ENCODE data around the gene PDILT. TPM values are rescaled to one million over a fixed set of nuclear protein-coding genes. Genes with fewer than 3 reads are reported as not detected.
"Not testable (repeated sequence)": the region's sequence is repeated elsewhere in the genome, so short reads cannot be mapped to it uniquely, and the experiment has no call there.

The PDILT gene
- not detected for total RNA-seq (ENCODE audit: unreplicated experiment)
- long read RNA-seq = 0 reads

- peaks cover 2% of the 10 kb centered on the region for H3K27me3 Mint-ChIP-seq (ENCODE audit: unreplicated experiment)
- H3K9me3 Mint-ChIP-seq (ENCODE audit: unreplicated experiment) = no peaks in the 10 kb centered on the region
Measured at GRCh38 chr16:20404637-20405036, at the start of gene PDILT. Gene PDILT, minus strand, starts transcription at chr16:20404737. Its CDS starts 5,437 bp downstream, at chr16:20399300.

DNA sequence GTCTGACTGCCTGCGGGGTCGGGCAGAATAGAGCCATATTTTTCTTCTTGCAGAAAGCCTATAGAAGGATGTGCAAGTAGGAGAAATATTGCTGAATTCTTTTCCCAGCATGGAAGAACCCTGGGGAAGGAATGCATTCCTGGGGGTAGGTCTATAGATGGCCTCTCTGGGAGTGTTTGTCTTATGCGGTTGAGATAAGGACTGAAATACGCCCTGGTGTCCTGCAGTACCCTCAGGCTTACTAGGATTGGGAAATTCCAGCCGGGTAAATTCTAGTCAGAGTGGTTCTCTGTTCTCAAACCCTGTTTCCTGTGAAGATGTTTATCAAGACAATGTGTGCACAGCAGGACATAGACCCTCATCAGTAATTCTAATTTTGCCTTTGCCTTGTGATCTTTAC, 49.1 kb upstream of the PDILT start:
- H3K27ac Mint-ChIP-seq (ENCODE audit: unreplicated experiment); H3K36me3 Mint-ChIP-seq (ENCODE audit: unreplicated experiment): not testable (repeated sequence)

More at GRCh38 chr16:20404637-20405036, at the start of gene PDILT:
- no peaks in the 10 kb centered on the region for H3K4me1 Mint-ChIP-seq (ENCODE audit: low read depth, unreplicated experiment)
- no peak for DNase-seq
- H3K27ac Mint-ChIP-seq (ENCODE audit: unreplicated experiment) = no peak within 1 kb of the TSS
- H3K4me3 Mint-ChIP-seq (ENCODE audit: unreplicated experiment) = no peak within 1 kb of the TSS
- no peak for TF ChIP-seq CTCF (IDR thresholded peaks at IDR 0.05; ENCODE audit: partially characterized antibody, unreplicated experiment)
- H3K36me3 Mint-ChIP-seq (ENCODE audit: unreplicated experiment) = no peaks in the 10 kb centered on the region

DNA sequence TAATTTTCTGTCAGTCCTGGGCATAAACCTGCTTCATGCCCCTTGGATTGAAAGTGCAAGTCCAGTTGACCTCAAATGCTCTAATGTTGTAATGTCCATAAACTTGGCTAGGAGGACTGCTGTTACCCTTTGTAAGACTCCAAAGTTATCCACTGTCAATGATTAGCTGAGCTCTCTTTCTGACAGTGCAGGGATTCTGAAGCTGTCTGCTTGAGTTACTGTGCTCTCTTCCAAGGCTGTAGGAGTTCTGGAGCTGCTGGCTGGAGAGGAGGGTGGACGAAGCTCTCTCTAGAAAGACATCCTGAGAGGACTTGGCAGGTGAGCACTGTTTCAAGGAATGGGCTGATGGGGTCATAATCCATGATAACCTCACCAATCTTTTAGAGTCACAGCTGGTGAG, 46.8 kb upstream of the PDILT start, which contains the start of gene ACSM2A:
Gene ACSM2A (plus strand): TSS at position 158 of the 400 bp plus-strand sequence. CDS start 8,594 bp downstream, outside the sequence.
- DNase-seq; H3K27ac Mint-ChIP-seq (ENCODE audit: unreplicated experiment); H3K4me3 Mint-ChIP-seq (ENCODE audit: unreplicated experiment); H3K36me3 Mint-ChIP-seq (ENCODE audit: unreplicated experiment); H3K27me3 Mint-ChIP-seq (ENCODE audit: unreplicated experiment); H3K9me3 Mint-ChIP-seq (ENCODE audit: unreplicated experiment); H3K4me1 Mint-ChIP-seq (ENCODE audit: low read depth, unreplicated experiment): not testable (repeated sequence)

More for the DNA sequence above, 49.1 kb upstream of the PDILT start:
- not testable (repeated sequence) for H3K4me1 Mint-ChIP-seq (ENCODE audit: low read depth, unreplicated experiment); H3K9me3 Mint-ChIP-seq (ENCODE audit: unreplicated experiment); DNase-seq; H3K4me3 Mint-ChIP-seq (ENCODE audit: unreplicated experiment); H3K27me3 Mint-ChIP-seq (ENCODE audit: unreplicated experiment)

DNA sequence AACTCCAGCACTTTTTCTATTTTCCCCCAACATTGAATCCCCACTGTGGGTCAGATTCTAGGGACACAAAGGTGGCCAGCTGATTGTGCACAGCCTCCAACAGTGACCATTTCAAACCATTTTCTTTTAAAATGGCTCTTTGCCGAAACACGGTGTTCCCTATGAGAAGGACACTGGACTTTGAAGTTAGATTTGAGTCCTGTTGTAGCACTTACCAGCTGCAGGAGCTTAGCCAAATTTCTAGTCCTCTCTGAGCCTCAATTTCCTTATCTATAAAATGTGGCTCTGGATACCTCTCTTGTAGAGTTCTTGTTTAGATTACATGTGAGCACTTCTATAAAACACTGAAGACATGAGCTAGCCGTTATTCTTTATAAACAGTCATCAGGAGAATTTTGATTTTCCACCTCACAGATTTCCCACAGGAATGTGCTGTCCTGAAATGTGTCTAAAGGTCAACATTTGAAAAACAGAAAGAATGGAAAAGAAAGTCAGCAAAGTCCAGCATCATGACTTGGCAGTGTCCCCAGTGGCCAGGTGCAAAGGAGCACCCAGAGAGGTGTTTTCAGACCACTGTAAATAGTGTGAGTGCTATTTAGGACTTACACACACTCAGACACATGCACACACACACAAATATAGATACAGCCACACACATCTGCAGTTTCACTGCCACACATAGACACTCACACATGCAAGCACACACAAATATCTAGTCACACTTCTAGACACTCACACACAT, 42.3 kb upstream of the PDILT start:
- DNase-seq; H3K36me3 Mint-ChIP-seq (ENCODE audit: unreplicated experiment); H3K9me3 Mint-ChIP-seq (ENCODE audit: unreplicated experiment); H3K27me3 Mint-ChIP-seq (ENCODE audit: unreplicated experiment); H3K4me1 Mint-ChIP-seq (ENCODE audit: low read depth, unreplicated experiment); H3K27ac Mint-ChIP-seq (ENCODE audit: unreplicated experiment); H3K4me3 Mint-ChIP-seq (ENCODE audit: unreplicated experiment): not testable (repeated sequence)

DNA sequence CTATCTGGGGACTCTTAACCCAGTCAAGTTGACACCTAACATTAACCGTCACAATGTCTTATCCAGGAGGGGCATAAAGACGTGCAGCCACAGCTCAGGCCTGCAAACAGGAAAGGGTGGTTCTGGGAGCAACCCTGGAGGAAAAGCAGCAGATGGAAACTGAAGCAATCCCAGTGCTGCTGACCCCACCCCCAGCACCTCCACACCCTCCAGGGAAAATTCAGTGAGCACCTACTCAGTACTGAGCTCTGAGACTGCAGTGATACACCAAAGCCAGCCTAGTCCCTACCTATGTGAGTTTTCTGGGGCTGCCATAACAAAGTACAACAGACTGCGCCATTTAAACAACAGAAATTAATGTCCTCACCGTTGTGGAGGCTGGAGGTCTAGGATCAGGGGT, 37.3 kb upstream of the PDILT start:
- not testable (repeated sequence) for H3K4me3 Mint-ChIP-seq (ENCODE audit: unreplicated experiment); H3K27ac Mint-ChIP-seq (ENCODE audit: unreplicated experiment); H3K36me3 Mint-ChIP-seq (ENCODE audit: unreplicated experiment); H3K4me1 Mint-ChIP-seq (ENCODE audit: low read depth, unreplicated experiment); H3K9me3 Mint-ChIP-seq (ENCODE audit: unreplicated experiment); DNase-seq; H3K27me3 Mint-ChIP-seq (ENCODE audit: unreplicated experiment)

- no peak overlapping the region for H3K4me3 Mint-ChIP-seq (ENCODE audit: unreplicated experiment)
- H3K9me3 Mint-ChIP-seq (ENCODE audit: unreplicated experiment) = no peaks in the 10 kb centered on the region
- H3K27me3 Mint-ChIP-seq (ENCODE audit: unreplicated experiment) = peaks cover 2% of the 10 kb centered on the region
- no peak for DNase-seq
- H3K4me1 Mint-ChIP-seq (ENCODE audit: low read depth, unreplicated experiment) = no peaks in the 10 kb centered on the region
- H3K36me3 Mint-ChIP-seq (ENCODE audit: unreplicated experiment) = no peaks in the 10 kb centered on the region
- H3K27ac Mint-ChIP-seq (ENCODE audit: unreplicated experiment) = no peak overlapping the region
- TF ChIP-seq CTCF (IDR thresholded peaks at IDR 0.05; ENCODE audit: partially characterized antibody, unreplicated experiment) = no peak
Measured at GRCh38 chr16:20441191-20441590, 36.7 kb upstream of the PDILT start.

DNA sequence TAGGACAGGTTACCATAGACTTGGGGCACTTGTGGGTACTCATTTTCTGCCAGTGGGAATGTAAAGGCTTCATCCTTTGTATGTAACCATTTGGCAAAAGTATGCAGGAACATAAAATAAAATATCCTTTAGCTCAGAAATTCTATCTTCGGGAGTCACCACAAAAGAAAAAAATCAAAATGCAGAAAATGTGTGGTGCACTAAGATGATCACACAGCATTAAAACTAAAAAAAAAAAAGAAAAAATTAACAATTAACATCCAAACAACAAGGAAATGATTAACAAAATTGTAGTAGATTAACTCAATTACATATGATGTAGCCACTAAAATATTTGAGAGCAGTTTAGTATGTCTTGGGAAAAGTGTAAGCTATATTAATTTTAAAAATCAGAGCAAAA, 36.2 kb upstream of the PDILT start:
- not testable (repeated sequence) for H3K27me3 Mint-ChIP-seq (ENCODE audit: unreplicated experiment); H3K36me3 Mint-ChIP-seq (ENCODE audit: unreplicated experiment); H3K4me1 Mint-ChIP-seq (ENCODE audit: low read depth, unreplicated experiment); H3K4me3 Mint-ChIP-seq (ENCODE audit: unreplicated experiment); H3K27ac Mint-ChIP-seq (ENCODE audit: unreplicated experiment); H3K9me3 Mint-ChIP-seq (ENCODE audit: unreplicated experiment); DNase-seq

DNA sequence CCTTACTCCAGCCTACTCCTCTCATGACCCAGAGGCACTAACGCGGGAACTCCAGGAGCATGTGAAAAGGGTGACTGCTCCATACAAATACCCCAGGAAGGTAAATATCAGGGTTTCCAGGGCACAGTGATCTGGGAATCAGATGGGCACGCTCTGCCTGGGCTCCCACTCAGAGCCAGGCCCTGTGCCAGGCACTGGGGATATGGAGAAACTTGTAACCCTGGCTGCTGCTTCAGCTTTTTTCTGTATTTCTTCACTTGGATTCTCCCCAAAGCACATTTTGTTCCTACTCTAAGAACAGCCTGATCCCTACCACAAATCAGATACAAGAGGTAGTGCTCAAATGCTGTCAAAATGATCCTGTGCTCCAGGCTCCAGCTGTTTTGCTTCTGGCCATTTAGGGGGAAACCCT, 35.3 kb upstream of the PDILT start:
- H3K4me1 Mint-ChIP-seq (ENCODE audit: low read depth, unreplicated experiment); H3K9me3 Mint-ChIP-seq (ENCODE audit: unreplicated experiment); H3K36me3 Mint-ChIP-seq (ENCODE audit: unreplicated experiment); H3K27ac Mint-ChIP-seq (ENCODE audit: unreplicated experiment); H3K27me3 Mint-ChIP-seq (ENCODE audit: unreplicated experiment); DNase-seq; H3K4me3 Mint-ChIP-seq (ENCODE audit: unreplicated experiment): not testable (repeated sequence)

DNA sequence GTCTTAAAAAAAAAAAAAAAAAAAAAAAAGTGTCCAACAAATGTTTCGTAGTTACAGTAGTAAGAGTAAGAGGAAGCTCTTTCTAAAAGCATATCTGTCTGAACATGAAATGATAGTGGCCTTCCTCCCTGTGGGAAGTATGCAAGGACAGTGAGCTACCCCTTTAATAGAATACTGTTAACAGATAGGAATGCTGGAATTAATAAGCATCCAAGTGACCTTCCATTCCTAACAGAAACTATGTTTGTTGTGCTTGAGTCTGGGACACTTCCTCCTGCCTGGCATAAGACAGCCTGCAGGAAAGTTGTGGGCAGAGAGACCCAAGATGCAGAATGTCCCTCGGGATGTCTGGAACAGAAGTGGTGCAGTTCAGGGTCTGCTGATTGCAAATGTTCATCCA, 34.4 kb upstream of the PDILT start:
- H3K27me3 Mint-ChIP-seq (ENCODE audit: unreplicated experiment); H3K27ac Mint-ChIP-seq (ENCODE audit: unreplicated experiment); DNase-seq; H3K9me3 Mint-ChIP-seq (ENCODE audit: unreplicated experiment); H3K4me3 Mint-ChIP-seq (ENCODE audit: unreplicated experiment); H3K36me3 Mint-ChIP-seq (ENCODE audit: unreplicated experiment); H3K4me1 Mint-ChIP-seq (ENCODE audit: low read depth, unreplicated experiment): not testable (repeated sequence)
